GM21825 (cell line): ENCODE results near the gene KNTC1.
"Not testable (repeated sequence)": the region's sequence is repeated elsewhere in the genome, so short reads cannot be mapped to it uniquely, and the experiment has no call there.

Experiments used
- ATAC-seq: cut with Tn5 transposase; IDR thresholded peaks from one replicate; pipeline ENCODE4 v1.9.1; 2021; ENCODE audit warnings: mild to moderate bottlenecking, moderate library complexity; ENCODE audit not compliant: unreplicated experiment

KNTC1 gene

DNA sequence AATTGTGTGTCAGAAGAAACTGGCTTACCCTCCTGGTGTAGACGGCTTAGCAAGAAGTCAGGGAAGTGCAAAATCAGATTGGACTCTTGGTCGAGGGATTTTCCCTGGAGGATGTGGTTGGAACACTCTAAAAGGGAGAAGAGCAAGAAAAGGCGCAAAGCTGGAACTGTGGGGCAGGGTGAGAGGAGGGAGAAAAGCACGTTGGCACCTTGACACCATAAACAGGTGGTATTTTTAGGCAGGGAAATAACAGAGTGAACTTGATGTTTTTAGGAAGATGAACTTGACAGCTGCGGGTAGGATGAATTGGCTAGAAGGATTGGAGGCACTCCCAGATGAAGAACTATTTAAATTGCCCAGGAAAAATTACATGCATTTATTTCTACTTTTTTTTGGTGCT, 108.4 kb downstream of the KNTC1 start:
- ATAC-seq, result no peak

DNA sequence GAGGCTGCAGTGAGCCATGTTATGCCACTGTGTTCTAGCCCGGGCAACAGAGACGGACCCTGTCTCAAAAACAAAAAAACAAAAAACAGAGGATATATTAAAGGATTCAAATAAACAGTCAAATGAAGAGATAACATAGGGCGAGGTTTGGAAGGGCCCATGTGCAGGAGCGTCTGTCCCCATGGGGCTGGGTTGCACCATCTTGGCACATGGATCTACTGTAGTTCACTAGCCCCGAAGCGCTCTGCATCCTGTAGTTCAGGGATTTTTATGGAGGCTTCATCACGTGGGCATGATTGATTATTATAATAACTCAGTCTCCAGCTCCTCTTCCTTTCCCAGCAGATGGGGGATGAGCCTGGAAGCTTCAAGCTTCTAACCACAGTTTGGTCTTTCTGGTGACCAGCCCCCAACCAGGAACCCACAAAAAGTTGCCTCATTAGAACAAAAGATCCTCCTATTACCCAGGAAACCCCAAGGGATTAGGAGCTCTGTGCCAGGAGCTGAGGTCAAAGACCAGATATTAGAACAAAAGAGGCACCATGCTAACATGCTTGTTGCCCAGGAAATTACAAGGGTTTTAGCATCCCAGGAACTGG, 116.3 kb downstream of the KNTC1 start:
- ATAC-seq, result no peak

- peak; percentile 75 for ATAC-seq
Measured at GRCh38 chr12:122646517-122647217, 119.6 kb downstream of the KNTC1 start.

GRCh38 chr12:122651520-122652224, 124.6 kb downstream of the KNTC1 start:
- ATAC-seq, result no peak

- ATAC-seq, result not testable (repeated sequence)
Measured at GRCh38 chr12:122653291-122653690, 126.2 kb downstream of the KNTC1 start.

- ATAC-seq, result no peak
Measured at GRCh38 chr12:122656298-122656697, 129.2 kb downstream of the KNTC1 start.

DNA sequence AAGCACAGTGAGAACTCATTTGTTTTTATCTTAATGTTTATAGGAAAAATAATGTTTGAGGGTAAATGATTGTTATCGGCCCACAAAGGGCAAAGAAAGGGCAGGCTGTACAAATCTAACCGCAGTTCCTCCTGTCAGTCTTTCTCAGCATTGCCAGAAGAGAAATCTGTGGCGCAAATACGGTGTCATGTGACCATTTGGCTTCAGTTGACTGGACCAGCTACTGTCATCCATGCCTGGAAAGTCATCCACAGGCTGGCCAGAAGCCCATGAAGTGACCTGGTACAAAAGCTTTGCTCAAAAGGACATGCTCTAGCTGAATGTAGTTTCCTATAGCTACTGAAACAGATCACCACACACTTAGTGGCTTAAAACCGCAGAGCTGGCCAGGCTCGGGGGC, 132.5 kb downstream of the KNTC1 start:
- ATAC-seq, result no peak

DNA sequence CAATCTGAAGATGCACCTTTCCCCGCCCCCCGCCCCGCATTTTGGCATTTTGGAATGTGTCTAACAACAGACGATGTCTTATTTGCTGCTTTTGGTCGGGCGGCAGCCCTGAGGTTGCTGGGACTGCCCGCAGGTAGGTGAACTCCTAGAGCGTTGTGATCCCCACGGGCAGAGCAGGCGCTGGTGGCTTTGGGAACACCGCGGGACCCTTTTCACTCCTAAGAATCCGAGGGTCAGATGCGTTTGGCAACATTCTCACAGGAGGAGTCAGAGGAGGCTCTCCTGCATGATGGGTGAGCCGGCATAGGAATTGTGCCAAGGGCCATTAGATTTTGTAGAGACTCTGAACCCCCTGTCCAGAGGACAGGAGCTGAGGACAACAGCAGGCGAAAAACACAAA, 134.2 kb downstream of the KNTC1 start:
- ATAC-seq, result no peak

DNA sequence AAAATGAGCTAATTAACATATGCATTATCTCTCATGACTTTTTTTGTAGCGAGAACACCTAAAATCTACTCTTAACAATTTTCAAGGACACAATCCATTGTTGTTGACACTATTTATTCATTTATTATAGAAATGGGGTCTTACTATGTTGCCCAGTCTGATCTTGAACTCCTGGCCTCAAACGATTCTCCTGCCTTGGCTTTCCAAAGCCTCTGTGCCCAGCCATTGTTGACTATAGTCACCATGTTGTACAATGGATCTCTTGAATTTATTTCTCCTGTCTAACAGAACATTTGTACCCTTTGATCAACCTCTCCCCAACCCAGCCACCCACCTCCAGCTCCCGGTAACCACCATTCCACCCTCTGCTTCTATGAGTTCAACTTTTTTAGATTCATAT, 134.9 kb downstream of the KNTC1 start:
- ATAC-seq, result no peak

GRCh38 chr12:122665349-122665748, 138.3 kb downstream of the KNTC1 start:
- no peak for ATAC-seq

GRCh38 chr12:122665759-122666158, 138.7 kb downstream of the KNTC1 start:
- no peak for ATAC-seq

GRCh38 chr12:122668268-122668667, 141.2 kb downstream of the KNTC1 start:
- ATAC-seq, result no peak

- no peak for ATAC-seq
Measured at GRCh38 chr12:122669397-122670070, 142.5 kb downstream of the KNTC1 start.

GRCh38 chr12:122672515-122672914, 145.5 kb downstream of the KNTC1 start:
- ATAC-seq, result no peak
